HG03565 (cell line): ENCODE data around the gene DAD1.

Source experiments
- ATAC-seq: cut with Tn5 transposase; IDR thresholded peaks from one replicate; pipeline ENCODE4 v1.9.1; 2021; ENCODE audit warnings: mild to moderate bottlenecking, moderate library complexity; ENCODE audit not compliant: unreplicated experiment

The DAD1 gene

DNA sequence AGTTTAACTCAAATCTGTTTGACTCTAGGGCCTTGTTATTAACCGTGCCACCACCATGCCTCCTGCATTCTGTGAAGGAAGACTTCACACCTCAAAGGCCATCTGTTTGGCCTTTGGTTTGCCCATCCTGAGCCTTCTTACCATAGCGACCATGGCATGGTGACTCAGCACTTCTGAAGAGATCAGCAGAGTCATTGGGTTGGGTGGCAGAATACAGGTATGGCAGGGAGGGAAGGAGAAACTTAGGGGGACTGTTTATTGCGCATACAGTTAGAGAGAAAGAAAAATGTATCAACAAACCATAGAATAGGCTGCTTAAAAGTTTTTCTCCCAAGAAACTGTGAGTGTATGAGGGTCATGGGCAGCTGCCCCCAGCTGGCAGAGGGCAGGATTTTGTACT lies 49.2 kb downstream of the DAD1 start:
- no peak for ATAC-seq

DNA sequence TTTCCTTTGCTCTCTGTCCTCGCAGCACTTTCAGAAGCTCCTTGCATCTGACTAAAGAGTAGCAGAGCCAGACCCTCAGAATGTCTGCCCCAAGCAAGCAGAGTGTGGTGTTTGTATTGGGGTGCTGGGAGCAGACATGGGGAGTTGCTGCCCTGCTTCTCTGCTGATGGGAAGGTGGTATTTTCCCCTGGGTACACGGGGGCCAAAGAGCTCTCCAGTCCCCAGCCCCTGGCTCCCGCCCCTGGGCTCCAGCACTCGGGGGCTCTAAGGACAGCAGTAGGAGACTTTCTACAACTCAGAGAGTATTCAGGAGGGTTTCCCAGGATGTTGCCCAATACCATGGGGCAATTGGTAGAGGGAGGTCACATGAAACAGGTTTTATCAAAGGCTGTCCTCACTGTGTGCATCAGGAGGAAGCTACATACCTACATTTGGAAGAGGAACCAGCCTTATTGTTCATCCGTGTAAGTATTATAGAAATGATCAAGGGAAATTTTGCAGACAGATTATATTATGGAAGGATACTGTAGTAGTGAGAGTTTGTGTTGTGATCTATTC lies 50.3 kb downstream of the DAD1 start:
- ATAC-seq = no peak

DNA sequence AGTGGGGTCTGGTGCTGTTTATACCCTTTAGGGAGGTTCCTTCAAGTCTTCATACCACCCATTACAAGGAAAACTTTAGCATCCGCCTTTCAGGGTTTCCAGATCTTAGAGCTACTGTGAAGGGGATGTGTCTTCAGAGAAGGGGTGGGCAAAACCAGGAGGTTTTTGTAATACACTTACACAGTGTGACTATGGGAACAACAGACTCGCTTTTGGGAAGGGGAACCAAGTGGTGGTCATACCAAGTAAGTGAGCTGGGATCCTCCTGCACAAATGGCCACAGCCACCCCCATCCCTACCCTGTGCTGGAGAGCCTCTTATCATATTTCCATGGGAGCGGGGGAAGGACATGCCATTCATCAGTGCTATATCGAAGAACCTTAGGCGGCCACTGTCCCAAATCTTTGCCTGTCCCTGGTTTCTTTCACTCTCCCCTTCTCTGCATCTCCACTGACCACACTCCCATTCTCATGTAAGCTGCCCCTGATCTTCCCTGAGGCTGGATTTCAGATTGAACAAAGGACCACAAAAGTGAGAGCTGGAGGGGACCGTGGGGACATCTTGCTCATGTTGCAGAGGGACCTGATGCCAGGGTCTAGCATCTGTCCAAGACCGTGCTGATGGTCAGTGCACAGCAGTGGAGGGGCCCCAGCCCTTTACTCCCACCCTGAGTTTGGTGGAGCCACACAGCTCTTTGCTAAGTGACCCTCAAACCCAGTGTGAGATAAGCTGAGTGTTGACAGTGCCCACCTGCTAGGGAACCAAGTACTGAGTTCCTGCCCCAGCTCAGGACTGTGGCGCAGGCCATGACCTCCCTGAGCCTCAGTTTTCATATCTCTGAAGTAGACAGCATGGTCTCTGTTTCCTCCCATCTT lies 51.4 kb downstream of the DAD1 start:
- no peak for ATAC-seq

DNA sequence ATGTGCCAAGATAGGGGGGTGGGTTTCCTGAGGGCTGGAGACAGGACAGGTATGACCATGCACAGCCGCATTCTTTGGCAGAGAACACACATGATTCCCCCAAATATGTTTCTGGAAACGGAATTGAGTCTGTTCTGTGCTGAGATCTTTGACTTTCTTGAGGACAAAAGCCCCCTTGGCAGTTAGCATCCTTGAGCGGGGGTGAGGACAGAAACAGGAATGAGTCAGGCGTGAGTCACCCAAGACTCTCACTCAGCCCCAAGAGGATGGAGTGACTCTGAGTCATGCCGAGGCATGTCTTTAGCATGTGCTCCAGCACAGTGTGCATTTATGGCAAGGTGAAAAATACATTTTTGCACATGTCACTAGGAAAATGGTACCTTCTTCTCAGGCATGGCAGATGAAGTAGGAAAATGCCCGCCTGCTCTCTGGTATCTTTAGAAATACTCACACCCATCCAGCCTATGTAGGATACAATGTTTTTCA lies 52.1 kb downstream of the DAD1 start:
- ATAC-seq = peak; percentile 79

DNA sequence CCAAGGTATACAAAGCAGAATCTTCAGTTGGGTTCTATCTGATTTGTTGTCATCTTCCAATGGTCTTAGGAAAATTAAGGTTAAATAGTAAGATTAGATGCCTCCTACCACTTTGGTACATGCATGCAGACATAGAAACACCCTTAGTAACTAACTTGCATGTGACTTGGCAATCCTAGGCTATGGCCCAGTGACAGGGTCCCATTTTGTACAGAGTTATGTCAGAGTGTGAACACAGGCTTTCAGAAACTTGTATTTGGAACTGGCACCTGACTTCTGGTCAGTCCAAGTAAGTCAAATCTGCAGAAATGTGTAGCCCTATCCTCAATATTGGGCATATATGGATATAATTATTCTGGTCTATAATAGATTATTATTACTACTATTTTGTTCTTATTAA lies 53.1 kb downstream of the DAD1 start:
- ATAC-seq = no peak

DNA sequence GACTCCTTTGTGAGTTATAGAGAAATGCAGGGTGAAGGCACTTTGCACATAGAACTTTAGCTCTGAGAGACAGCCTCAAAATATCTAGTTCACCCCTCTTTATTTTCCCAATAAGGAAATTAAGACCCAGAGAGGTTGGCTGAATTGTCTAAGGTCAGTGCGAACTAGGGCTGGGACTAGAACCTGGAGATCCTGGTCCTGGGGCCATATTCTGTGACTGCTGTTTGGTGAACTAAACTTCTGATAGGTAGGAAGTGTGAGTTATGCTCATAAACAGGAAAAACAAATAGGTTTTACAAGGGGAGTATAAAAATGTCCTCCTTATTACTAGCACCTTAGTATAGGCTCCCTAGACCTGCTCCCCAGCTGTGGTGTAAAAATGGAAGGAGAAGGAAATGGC lies 53.9 kb downstream of the DAD1 start:
- ATAC-seq = no peak

DNA sequence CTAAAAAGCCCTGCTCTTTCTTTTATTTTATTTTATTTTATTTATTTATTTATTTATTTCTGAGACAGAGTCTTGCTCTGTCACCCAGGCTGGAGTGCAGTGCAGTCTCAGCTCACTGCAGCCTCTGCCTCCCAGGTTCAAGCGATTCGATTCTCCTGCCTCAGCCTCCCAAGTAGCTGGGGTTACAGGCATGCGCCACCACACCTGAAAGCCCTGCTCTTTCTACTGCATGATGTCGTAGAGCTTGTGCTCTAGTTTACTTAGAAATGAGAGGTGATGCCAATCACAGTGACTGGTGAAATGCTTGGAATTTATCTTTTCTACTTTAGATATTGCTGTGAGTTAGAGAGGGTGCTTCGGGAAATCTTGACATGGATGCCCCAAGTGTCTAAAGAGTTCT lies 54.5 kb downstream of the DAD1 start:
- no peak for ATAC-seq

DNA sequence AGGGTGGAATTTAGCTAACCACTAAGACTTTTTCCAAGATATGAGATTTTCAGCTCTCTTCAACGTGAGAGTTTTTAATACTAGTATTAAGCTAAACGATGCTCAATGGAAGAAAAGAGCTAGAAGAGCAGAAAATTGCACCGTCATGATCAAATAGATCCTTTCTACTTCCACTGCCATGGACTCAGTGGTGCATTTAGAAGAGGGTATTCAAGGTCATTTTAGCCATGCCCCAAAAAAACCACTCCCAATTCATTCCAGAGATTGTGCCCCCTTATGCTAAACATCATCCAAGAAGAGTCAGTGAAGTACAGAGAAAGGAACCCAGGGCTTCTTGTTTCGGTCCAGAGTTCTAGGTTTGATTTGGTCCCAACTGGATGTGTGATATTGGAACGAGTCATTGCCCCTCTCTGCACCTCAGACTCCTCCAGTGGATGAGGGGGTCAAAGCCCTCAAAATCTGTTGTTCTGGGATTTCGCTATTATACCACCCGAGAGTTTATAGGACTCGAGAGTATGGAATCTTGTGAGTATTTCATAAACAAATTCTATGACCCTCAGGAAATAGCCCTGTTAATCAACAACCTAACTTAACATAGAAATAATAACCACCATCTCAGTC lies 55.2 kb downstream of the DAD1 start:
- no peak for ATAC-seq

DNA sequence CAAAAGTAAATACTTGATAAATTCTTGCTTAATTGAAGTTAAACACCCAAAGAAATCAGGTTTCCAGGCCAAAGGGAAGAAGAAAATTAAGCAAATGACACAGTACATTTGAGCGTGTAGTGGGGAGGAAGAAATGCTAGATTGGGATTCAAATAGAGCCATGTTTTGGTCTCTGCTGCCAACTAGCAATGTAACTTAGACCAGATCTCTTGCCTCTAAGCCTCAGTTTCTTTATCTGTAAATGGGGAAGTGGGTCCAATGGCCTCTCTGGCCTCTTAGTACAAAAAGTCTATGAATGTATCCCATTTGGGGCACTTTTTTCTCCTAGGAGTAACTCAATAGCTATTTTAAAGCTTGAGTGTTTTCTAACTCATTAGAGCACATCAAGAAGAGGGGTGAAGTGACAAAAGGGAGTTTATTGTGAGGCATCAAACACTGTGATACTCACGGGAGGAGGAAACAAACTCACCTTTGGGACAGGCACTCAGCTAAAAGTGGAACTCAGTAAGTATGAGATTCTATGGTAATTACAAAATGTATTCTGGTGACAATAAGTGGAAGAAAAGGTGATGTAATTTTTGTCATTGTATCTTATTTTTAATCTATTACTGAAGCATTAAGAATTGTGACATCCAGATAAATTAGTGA lies 55.8 kb downstream of the DAD1 start:
- ATAC-seq = no peak

DNA sequence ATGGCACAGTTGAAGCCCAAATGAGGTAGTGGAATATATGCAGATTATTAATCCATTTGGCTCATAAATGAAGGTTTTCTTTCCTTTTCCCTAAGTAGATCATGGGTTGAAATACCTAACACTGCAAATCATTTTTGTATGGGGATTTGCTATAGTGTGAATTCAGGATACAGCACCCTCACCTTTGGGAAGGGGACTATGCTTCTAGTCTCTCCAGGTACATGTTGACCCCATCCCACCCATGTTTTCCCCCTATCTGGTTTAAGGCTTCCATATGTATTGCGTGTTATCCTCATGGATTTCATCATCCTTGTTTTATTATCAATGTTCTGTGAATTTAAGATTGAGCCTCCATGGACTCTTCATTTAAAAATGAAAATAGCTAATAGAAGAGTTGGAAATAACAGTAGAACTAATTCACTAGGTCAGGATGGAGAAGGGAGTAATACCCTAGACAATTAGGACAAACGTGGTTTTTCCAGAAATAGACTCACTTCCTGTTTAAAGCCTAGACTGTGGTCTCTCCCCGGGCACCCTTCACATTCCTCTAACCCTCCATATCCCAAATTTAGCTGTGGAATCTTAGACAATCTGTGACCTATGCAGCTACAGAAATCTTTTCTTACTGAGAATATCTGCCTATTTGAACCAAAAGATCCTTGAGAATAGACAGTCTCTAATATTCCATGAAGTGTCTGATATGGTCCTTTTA lies 56.5 kb downstream of the DAD1 start:
- no peak for ATAC-seq

DNA sequence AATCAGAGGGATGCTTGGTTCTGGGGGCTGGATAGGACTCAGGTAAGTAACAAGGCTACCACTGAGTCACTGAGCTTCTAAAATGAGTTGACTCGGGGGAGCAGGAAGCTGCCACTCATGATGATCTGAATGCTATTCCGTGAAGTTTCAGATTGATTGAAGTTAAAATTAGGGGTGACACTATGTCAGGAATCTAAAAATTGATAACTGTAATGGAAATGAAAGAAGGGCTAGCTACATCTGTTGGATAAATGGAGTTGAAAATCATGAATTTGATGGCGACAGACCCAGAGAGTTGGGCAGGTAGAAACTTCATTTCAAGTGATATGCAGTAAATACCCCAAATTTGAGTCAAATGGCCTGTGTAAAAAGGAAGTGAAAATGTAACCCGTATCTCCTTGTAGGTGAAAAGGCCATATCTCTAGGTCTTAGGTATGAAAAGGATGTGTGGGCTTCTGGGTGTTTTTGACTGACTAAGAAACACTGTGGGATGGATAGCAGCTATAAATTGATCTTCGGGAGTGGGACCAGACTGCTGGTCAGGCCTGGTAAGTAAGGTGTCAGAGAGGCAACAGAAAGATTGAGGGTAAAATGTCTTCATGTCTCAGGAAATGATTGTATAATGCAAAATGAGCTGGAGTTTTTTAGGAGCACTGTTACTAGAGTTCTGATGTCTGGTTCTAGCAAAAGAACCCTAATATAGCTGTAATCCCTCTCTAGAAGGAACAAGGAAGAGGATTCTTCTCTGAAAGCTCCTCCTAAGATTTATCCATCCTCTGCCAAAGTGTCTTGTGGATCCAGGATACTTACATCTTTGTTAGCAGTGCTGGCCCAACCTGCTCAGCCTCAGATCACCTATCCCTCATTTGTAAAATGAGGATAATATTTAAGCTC lies 57.3 kb downstream of the DAD1 start:
- peak; percentile 74 for ATAC-seq

DNA sequence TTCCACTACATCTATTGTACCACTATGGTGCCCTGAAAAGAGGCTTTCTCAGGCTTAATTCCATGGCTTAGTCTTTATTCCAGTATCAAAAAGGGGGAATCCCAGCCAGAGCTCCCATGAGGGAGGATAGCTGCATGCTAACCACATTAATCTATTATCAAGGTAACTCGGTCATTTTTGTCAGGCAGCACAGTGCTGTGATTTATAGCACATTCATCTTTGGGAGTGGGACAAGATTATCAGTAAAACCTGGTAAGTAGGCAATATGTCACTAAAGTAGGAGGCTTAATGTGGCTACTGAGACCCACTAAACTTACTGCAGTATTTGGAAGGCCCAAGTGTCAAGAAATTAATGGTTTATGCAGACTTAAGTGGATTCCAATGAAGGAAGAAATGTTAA lies 58.9 kb downstream of the DAD1 start:
- no peak for ATAC-seq

DNA sequence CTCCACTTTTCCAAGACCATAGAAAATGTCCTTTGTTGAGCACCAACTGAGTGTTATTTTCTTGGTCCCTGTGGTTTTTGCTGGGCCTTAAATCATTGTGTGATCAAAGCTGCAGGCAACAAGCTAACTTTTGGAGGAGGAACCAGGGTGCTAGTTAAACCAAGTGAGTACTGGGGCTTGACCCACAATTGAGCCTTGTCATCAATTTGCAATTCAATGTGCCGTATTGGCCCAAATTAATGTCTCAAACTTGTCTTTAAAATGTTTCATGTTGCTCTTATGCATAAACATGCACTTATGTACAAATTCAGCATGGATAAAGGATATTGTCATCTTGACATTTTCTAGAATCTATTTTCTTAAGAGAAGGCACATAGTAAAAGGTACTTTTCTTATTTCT lies 62.3 kb downstream of the DAD1 start:
- ATAC-seq = no peak

DNA sequence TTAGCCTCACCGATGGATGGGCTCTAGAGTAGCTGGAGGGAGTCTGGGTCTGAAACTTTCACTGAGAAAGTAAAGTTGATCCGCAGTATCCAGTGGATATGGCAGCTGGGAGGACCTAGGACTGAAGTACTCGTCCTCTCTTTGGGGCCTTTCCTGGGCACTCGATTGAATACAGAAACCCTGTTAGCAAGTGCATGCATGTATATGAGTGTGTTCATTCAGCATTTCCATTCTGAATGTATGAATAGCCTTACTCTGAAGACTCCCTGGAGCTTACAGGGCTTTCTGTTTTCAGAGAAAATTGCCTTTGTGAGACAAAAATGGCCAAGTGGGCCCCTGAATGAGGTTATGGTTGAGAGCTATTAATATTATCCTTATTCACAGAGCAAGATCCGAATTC lies 62.8 kb downstream of the DAD1 start:
- ATAC-seq = no peak

DNA sequence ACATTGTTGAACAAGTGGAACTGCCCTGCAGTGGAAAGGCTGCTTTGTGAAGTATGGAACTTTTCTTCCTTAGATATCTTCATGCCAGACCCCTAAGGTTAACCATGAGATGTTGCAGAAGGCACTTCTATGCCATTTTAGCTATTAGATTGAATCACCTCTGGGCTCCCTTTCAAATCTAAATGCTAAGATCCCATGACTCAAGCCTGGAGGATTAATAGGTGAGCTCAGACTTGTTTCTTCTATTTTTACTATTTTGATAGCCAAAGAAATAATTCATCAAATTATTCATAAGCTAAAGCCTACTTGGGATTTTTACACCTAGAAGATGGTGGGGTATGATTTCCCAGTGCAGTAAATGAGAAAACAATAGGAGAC lies 64.3 kb downstream of the DAD1 start:
- ATAC-seq = no peak

DNA sequence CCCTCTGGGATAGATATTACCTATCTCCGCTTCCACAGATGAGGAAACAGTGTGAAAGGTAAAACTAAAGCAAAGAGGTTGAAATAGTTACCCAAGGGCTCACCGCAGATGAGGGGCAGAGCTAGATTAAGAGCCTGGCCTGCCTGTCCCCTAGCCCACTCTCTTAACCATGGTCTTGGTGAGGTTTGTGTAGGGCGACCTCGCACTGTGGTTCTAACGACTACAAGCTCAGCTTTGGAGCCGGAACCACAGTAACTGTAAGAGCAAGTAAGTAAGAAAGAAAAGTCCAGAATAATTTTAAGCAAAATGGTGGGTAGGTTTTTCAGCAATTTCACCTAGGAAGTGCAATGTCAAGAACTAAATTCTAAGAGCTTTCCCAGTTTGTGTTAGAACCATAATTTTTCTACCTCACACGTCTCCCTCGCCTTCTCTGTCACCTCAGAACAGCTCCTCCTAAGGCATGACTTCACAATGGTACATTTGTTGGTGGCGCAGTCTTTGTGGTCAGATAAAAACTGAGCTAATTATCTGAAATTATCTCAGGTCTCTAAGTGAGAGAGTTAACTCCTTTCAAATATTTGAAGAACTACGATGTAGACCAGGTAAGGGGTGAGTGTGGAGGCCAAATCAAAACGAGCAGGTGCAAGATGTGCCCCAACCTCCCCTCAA lies 64.8 kb downstream of the DAD1 start:
- ATAC-seq = no peak

DNA sequence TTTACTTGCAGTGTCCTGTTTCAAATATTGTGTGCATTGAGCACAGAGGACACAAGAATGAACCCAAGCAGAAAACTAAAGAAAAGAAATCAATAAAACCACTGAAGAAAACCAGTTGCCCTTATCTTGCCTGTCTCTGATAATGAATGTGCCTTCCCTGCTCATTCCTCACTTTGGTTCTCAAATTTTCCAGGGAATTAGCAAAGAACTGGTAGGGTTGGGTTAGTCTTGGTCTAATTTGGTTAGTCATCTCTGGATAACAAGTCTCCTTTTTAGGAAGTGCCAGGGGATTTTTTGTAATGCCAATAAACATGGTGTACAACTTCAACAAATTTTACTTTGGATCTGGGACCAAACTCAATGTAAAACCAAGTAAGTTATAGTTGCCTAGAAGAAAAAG lies 65.7 kb downstream of the DAD1 start:
- no peak for ATAC-seq

DNA sequence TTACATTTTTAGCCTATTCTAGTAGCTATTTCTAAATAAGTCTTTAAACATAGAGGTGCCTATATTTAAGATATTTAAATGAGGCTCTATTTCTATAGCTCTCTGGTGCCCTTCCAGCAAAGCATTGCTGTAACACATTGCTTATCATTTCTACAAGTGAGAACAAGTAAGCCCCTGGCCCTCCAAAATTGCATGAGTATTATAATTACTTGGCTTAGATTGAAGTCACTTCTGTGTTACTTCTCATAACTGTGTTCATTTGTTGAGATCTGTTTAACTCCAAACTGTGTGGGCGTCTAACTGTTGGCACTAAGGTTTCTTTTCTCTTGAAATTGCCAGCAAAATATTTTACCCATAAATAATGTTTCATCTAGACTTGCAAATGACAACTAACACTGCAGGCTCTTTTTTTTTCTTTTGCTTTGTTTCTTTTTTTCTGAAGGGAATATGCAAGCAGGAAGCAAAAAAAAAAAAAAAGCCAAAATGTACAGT lies 66.5 kb downstream of the DAD1 start:
- no peak for ATAC-seq
